ENCODE results near the gene GCNT1.
"Not testable (repeated sequence)": the region's sequence is repeated elsewhere in the genome, so short reads cannot be mapped to it uniquely, and the experiment has no call there.

GCNT1 gene

DNA sequence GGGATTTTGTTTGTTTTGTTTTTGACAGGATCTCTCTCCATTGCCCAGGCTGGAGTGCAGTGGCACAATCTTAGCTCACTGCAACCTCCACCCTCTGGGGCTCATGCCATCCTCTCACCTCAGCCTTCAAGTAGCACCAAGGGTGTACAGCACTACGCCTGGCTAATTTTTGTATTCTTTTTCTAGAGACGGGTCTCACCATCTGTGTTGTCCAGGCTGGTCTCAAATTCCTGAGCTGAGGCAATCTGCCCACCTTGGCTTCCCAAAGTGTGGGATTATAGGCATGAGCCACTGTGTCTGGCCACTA, 7.3 kb downstream of the GCNT1 start:
- Histone ChIP-seq H3K4me3 (no peak overlapping the region), H3K36me3 (ENCODE audit: insufficient read depth, low read length) (no peaks in the 10 kb centered on the region), H3K9me3 (ENCODE audit: low read depth, low read length) (no peaks in the 10 kb centered on the region), H3K27ac (no peak overlapping the region), H3K9ac (ENCODE audit: insufficient read length) (no peak overlapping the region)
- TF ChIP-seq FOXP2 (optimal IDR thresholded peaks at IDR 0.05; ENCODE audit: control extremely low read depth, extremely low read length, insufficient read depth): no peak
- no peak for TF ChIP-seq POLR2AphosphoS5 (IDR thresholded peaks at IDR 0.05; ENCODE audit: borderline replicate concordance, low read depth, low read length)
- TF ChIP-seq EZH2 (IDR thresholded peaks at IDR 0.05): no peak
- no peak for DNase-seq (ENCODE audit: low read depth, low spot score)

DNA sequence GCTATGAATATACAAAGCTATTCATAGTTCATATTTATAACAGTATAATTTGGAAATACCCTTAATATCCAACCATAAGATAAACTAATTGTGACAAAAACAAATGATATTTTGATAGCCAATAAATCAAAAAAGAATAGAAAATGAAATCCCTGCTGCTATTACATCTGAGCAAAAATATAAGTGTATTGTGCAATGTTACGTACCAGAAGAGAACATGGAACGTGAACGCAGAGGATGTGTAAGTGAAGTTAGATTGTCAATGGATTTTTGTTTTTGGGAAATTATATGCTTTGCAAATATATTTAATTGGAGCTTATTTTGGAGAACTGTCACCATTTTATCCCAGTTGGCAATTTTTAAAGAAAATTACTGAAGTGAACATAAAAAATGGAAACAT, 15.4 kb downstream of the GCNT1 start:
- H3K4me3 ChIP-seq: no peak overlapping the region
- no peak for DNase-seq (ENCODE audit: low read depth, low spot score)
- H3K27ac ChIP-seq: no peak overlapping the region
- no peaks in the 10 kb centered on the region for H3K36me3 ChIP-seq (ENCODE audit: insufficient read depth, low read length)
- no peak for TF ChIP-seq EZH2 (IDR thresholded peaks at IDR 0.05)
- TF ChIP-seq FOXP2 (optimal IDR thresholded peaks at IDR 0.05; ENCODE audit: control extremely low read depth, extremely low read length, insufficient read depth): no peak
- TF ChIP-seq POLR2AphosphoS5 (IDR thresholded peaks at IDR 0.05; ENCODE audit: borderline replicate concordance, low read depth, low read length): no peak
- no peaks in the 10 kb centered on the region for H3K9me3 ChIP-seq (ENCODE audit: low read depth, low read length)
- no peak overlapping the region for H3K9ac ChIP-seq (ENCODE audit: insufficient read length)

DNA sequence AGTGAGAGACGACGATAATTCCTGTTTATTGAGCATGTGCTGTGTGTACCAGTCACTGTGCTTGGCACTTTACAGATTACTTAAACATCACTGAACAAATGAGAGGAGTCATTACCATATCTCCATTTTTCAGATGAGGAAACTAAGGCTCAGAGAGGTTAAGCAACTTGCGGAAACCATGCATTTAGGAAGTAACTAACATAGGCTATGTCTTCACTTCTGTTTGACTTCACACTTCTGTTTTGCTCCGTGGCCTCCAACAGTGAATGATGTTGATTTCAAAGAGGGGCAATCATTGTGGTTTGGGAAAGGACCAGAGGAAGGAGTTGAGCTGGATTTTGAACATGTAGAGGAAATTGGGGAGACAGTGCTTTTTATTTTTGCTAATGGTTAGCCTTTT, 16.7 kb downstream of the GCNT1 start:
- no peaks in the 10 kb centered on the region for H3K9me3 ChIP-seq (ENCODE audit: low read depth, low read length)
- TF ChIP-seq EZH2 (IDR thresholded peaks at IDR 0.05) (no peak), FOXP2 (optimal IDR thresholded peaks at IDR 0.05; ENCODE audit: control extremely low read depth, extremely low read length, insufficient read depth) (no peak), POLR2AphosphoS5 (IDR thresholded peaks at IDR 0.05; ENCODE audit: borderline replicate concordance, low read depth, low read length) (no peak)
- no peaks in the 10 kb centered on the region for H3K36me3 ChIP-seq (ENCODE audit: insufficient read depth, low read length)
- no peak overlapping the region for H3K4me3 ChIP-seq
- DNase-seq (ENCODE audit: low read depth, low spot score): no peak
- no peak overlapping the region for H3K9ac ChIP-seq (ENCODE audit: insufficient read length)
- H3K27ac ChIP-seq: no peak overlapping the region

DNA sequence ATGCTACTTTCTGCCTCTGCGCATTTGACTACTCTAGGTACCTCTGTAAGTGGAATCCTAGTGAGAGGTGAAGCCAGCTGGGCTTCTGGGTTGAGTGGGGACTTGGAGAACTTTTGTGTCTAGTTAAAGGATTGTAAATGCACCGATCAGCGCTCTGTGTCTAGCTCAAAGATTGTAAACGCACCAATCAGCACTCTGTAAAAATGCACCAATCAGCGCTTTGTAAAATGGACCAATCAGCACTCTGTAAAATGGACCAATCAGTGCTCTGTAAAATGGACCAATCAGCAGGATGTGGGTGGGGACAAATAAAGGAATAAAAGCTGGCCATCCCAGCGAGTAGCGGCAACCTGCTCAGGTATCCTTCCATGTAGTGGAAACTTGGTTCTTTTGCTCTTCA, 18.8 kb downstream of the GCNT1 start:
- DNase-seq (ENCODE audit: low read depth, low spot score); H3K27ac ChIP-seq; H3K9ac ChIP-seq (ENCODE audit: insufficient read length); H3K9me3 ChIP-seq (ENCODE audit: low read depth, low read length); H3K36me3 ChIP-seq (ENCODE audit: insufficient read depth, low read length); H3K4me3 ChIP-seq: not testable (repeated sequence)

DNA sequence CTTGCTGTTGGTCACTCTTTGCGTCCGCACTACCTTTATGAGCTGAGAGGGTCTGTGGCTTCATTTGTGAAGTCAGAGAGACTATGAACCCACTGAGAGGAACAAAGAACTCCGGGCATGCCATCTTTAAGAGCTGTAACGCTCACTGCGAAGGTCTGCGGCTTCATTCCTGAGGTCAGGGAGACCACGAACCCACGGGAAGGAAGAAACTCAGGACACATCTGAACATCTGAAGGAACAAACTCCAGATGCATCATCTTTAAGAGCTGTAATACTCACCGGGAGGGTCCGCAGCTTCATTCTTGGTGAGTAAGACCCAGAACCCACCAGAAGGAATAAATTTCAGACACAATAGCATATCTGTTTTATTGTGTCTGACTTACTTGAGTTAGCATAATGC, 19.2 kb downstream of the GCNT1 start:
- Histone ChIP-seq H3K9me3 (ENCODE audit: low read depth, low read length) (no peaks in the 10 kb centered on the region), H3K36me3 (ENCODE audit: insufficient read depth, low read length) (no peaks in the 10 kb centered on the region), H3K27ac (no peak overlapping the region), H3K9ac (ENCODE audit: insufficient read length) (no peak overlapping the region), H3K4me3 (no peak overlapping the region)
- TF ChIP-seq POLR2AphosphoS5 (IDR thresholded peaks at IDR 0.05; ENCODE audit: borderline replicate concordance, low read depth, low read length) (no peak), FOXP2 (optimal IDR thresholded peaks at IDR 0.05; ENCODE audit: control extremely low read depth, extremely low read length, insufficient read depth) (no peak), EZH2 (IDR thresholded peaks at IDR 0.05) (no peak)
- no peak for DNase-seq (ENCODE audit: low read depth, low spot score)

DNA sequence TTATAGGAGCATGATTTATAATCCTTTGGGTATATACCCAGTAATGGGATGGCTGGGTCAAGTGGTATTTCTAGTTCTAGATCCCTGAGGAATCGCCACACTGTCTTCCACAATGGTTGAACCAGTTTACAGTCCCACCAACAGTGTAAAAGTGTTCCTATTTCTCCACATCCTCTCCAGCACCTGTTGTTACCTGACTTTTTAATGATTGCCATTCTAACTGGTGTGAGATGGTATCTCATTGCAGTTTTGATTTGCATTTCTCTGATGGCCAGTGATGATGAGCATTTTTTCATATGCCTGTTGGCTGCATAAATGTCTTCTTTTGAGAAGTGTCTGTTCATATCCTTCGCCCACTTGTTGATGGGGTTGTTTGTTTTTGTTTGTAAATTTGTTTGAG, 20.4 kb downstream of the GCNT1 start:
- H3K9ac ChIP-seq (ENCODE audit: insufficient read length); DNase-seq (ENCODE audit: low read depth, low spot score); H3K4me3 ChIP-seq; H3K27ac ChIP-seq; H3K9me3 ChIP-seq (ENCODE audit: low read depth, low read length); H3K36me3 ChIP-seq (ENCODE audit: insufficient read depth, low read length): not testable (repeated sequence)

DNA sequence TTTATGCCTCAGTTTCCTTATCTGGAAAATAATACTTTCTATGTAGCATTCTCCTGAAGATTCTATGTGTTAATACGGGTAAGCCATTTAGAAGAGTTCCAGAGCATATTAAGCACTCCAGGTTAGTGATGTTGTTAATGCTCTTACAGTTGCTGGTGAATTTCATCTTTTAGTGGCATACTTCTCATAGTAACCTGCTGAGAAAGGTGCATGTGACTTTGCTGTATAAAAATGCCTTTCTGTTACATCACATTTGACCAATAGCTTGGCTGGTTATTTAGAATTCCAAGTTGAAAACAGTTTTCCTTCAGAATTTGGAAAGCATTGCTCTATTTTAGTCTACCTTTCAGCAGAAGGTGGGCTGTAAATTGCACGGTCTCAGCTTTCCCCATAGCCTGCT, 27.2 kb downstream of the GCNT1 start:
- TF ChIP-seq POLR2AphosphoS5 (IDR thresholded peaks at IDR 0.05; ENCODE audit: borderline replicate concordance, low read depth, low read length) (no peak), FOXP2 (optimal IDR thresholded peaks at IDR 0.05; ENCODE audit: control extremely low read depth, extremely low read length, insufficient read depth) (no peak)
- Histone ChIP-seq H3K9ac (ENCODE audit: insufficient read length) (no peak overlapping the region), H3K9me3 (ENCODE audit: low read depth, low read length) (no peaks in the 10 kb centered on the region), H3K36me3 (ENCODE audit: insufficient read depth, low read length) (no peaks in the 10 kb centered on the region), H3K27ac (no peak overlapping the region), H3K4me3 (no peak overlapping the region)
- DNase-seq (ENCODE audit: low read depth, low spot score): no peak

DNA sequence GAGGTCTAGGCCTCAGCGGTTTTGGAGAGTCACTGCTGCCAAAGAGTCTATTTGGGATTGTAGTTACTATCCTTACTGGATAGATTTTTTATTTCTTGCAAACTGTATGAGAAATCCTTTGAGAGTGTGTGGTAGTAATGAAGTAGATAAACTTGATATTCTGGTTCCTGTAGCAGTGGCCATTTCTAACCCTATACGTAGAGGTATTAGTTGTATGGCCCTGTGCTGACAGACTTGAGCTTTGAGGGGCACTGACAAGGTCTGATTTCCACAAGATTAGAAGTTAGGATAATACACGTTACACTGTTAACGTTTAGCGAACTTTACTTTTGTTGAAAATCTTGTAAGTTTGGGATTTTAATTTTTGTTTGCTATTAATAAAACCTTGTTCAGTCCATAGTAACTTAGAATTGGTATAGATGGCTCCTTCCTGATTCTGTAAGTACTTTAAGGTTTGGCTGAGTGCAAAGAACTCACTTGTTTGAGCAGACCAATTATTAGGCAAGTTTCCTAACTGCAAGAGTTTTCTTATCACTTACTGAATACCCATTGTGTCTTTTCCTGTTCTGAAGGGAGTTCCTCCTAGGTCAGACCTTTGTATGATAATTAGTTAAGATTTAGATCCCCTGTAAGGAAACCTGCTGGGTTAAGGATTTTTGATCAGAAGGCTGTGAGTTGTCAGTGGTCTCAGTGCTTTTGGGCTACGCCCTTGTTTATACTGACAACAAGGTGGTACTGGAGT, 31.4 kb downstream of the GCNT1 start:
- H3K9ac ChIP-seq (ENCODE audit: insufficient read length): no peak overlapping the region

DNA sequence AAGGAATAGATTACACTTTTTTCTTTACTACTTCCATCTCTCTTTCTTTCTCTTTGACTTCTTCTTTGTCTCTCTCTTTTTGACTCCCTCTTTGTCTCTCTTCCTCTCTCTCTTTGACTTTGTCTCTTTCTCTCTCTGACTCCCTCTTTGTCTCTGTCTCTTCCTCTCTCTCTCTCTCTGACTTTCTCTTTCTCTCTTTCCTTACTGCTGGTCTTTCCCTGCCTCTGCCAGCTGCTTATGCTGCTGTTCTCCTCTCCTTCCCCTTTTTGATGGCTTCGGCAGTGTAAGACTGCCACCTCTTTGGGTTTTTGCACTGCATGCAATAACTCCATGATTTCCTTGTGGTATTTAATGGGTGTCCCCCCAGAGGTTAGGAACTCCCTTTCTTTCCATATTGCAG, 32.1 kb downstream of the GCNT1 start:
- not testable (repeated sequence) for DNase-seq (ENCODE audit: low read depth, low spot score)

More for the DNA sequence above, 31.4 kb downstream of the GCNT1 start:
- DNase-seq (ENCODE audit: low read depth, low spot score): no peak
- Histone ChIP-seq H3K36me3 (ENCODE audit: insufficient read depth, low read length) (no peaks in the 10 kb centered on the region), H3K9me3 (ENCODE audit: low read depth, low read length) (no peaks in the 10 kb centered on the region), H3K4me3 (no peak overlapping the region), H3K27ac (no peak overlapping the region)
- TF ChIP-seq FOXP2 (optimal IDR thresholded peaks at IDR 0.05; ENCODE audit: control extremely low read depth, extremely low read length, insufficient read depth): no peak
- TF ChIP-seq POLR2AphosphoS5 (IDR thresholded peaks at IDR 0.05; ENCODE audit: borderline replicate concordance, low read depth, low read length): no peak

DNA sequence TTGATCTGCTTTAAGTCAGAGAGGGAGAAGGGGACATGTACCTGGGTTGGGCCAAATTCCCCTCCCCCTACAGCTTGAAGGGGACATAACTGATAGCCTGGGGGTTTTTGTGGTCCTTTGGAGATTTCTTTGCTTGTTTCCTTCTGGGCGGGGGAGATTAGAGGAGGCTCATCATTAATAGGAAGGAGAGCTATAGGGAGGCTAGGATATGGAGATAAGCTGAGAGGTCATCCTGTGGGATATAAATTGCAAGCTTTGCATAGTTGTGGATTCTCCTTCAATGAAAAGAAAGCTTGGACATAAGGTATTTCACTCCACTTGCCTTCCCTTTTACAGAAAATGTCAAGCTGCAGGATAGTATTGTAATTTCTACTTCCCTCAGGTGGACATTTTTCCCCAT, 34.5 kb downstream of the GCNT1 start:
- H3K36me3 ChIP-seq (ENCODE audit: insufficient read depth, low read length); H3K9ac ChIP-seq (ENCODE audit: insufficient read length): not testable (repeated sequence)

More for the DNA sequence above, 32.1 kb downstream of the GCNT1 start:
- not testable (repeated sequence) for H3K36me3 ChIP-seq (ENCODE audit: insufficient read depth, low read length); H3K9ac ChIP-seq (ENCODE audit: insufficient read length); H3K27ac ChIP-seq; H3K4me3 ChIP-seq; H3K9me3 ChIP-seq (ENCODE audit: low read depth, low read length)

More for the DNA sequence above, 34.5 kb downstream of the GCNT1 start:
- not testable (repeated sequence) for H3K27ac ChIP-seq; H3K9me3 ChIP-seq (ENCODE audit: low read depth, low read length); H3K4me3 ChIP-seq; DNase-seq (ENCODE audit: low read depth, low spot score)

Measured in SK-N-MC (cell line).